Measurements from ENCODE around the gene TPPP2. TPM values are rescaled to one million over a fixed set of nuclear protein-coding genes. Genes with fewer than 3 reads are reported as not detected.

The TPPP2 gene
- total and polyA plus RNA-seq, 8 donors, result 0.23 to 0.59 (median 0.46) TPM; not detected in 5

GRCh38 chr14:21069388-21070082, 39.5 kb downstream of the TPPP2 start:
- FAIRE-seq, result no peak
- intact Hi-C loops (cut with DNase I), result loop anchor here in 1 of 3 donors (5.0 kb wide), 1 partner anchor 33 kb away; the partner anchor contains the start of gene TMEM253

GRCh38 chr14:21070083-21070609, 40.1 kb downstream of the TPPP2 start, which contains the start of gene ARHGEF40:
TSS of gene ARHGEF40 (plus strand) at chr14:21070304. CDS start at chr14:21070397, 93 bp downstream.
- H3K36me3 ChIP-seq, result peaks cover 0 to 4% (median 0%) of the 10 kb centered on the region in 3 donors
- DNase-seq, result peak; percentile 72 to 88 (median 79)
- FAIRE-seq, result no peak
- peak; percentile 65 to 81 (median 75) for ATAC-seq
- H3K4me3 ChIP-seq, result peak within 1 kb of the TSS; percentile 47 to 77 (median 70)
- intact Hi-C loops (cut with DNase I), result no loop called here
- WGBS, 2 donors, result 0% methylated on average over 33 to 63 of the region's 63 CpGs
- H3K4me1 ChIP-seq, result peaks cover 0 to 9% (median 5%) of the 10 kb centered on the region in 3 donors
- H3K27me3 ChIP-seq, result no peaks in the 10 kb centered on the region
- no peak for TF ChIP-seq CTCF (IDR thresholded peaks at IDR 0.05)
- H3K27ac ChIP-seq, result peak within 1 kb of the TSS; percentile 70 to 88 (median 78)
- no peaks in the 10 kb centered on the region for H3K9me3 ChIP-seq

More at GRCh38 chr14:21069388-21070082, 39.5 kb downstream of the TPPP2 start:
- Histone ChIP-seq H3K9me3 (no peaks in the 10 kb centered on the region), H3K27ac (peak overlapping the region; percentile 70 to 88 (median 78)), H3K36me3 (peaks cover 0 to 4% (median 0%) of the 10 kb centered on the region in 3 donors), H3K4me1 (peaks cover 0 to 9% (median 5%) of the 10 kb centered on the region in 3 donors), H3K27me3 (no peaks in the 10 kb centered on the region), H3K4me3 (peak overlapping the region; percentile 47 to 77 (median 70))
- no peak for TF ChIP-seq CTCF (IDR thresholded peaks at IDR 0.05)
- peak; percentile 12 to 41 (median 16) for ATAC-seq
- 1 to 4% methylated on average over 33 to 40 of the region's 40 CpGs for WGBS, 2 donors
- peak in 5 of 6 donors; percentile 57 to 81 (median 66) for DNase-seq

GRCh38 chr14:21070610-21071224, 40.7 kb downstream of the TPPP2 start:
- no peak for FAIRE-seq
- Histone ChIP-seq H3K4me1 (peaks cover 0 to 9% (median 5%) of the 10 kb centered on the region in 3 donors), H3K27me3 (no peaks in the 10 kb centered on the region), H3K27ac (peak overlapping the region; percentile 70 to 88 (median 78)), H3K9me3 (no peaks in the 10 kb centered on the region), H3K4me3 (peak overlapping the region; percentile 47 to 77 (median 70)), H3K36me3 (peaks cover 0 to 7% (median 3%) of the 10 kb centered on the region in 3 donors)
- peak; percentile 22 to 37 (median 30) for ATAC-seq
- intact Hi-C loops (cut with DNase I), result no loop called here
- peak in 5 of 6 donors; percentile 44 to 87 (median 65) for DNase-seq
- WGBS, 2 donors, result 0 to 1% methylated on average over 23 of the region's 23 CpGs
- no peak for TF ChIP-seq CTCF (IDR thresholded peaks at IDR 0.05)

- no peaks in the 10 kb centered on the region for H3K9me3 ChIP-seq
- TF ChIP-seq CTCF (IDR thresholded peaks at IDR 0.05), result no peak
- intact Hi-C loops (cut with DNase I), result no loop called here
- ATAC-seq, result peak; percentile 49 to 76 (median 66)
- H3K4me3 ChIP-seq, result peak overlapping the region; percentile 47 to 77 (median 70)
- peak overlapping the region; percentile 70 to 88 (median 78) for H3K27ac ChIP-seq
- peak; percentile 73 to 90 (median 84) for DNase-seq
- WGBS, 2 donors, result 1 to 3% methylated on average over 33 to 34 of the region's 37 CpGs
- no peak for FAIRE-seq
- H3K4me1 ChIP-seq, result peaks cover 0 to 9% (median 5%) of the 10 kb centered on the region in 3 donors
- no peaks in the 10 kb centered on the region for H3K27me3 ChIP-seq
- H3K36me3 ChIP-seq, result peaks cover 0 to 13% (median 10%) of the 10 kb centered on the region in 3 donors
Observed at GRCh38 chr14:21071225-21072030, 41.4 kb downstream of the TPPP2 start.
